Measurements from ENCODE around the gene ZNF827.

Gene ZNF827

DNA sequence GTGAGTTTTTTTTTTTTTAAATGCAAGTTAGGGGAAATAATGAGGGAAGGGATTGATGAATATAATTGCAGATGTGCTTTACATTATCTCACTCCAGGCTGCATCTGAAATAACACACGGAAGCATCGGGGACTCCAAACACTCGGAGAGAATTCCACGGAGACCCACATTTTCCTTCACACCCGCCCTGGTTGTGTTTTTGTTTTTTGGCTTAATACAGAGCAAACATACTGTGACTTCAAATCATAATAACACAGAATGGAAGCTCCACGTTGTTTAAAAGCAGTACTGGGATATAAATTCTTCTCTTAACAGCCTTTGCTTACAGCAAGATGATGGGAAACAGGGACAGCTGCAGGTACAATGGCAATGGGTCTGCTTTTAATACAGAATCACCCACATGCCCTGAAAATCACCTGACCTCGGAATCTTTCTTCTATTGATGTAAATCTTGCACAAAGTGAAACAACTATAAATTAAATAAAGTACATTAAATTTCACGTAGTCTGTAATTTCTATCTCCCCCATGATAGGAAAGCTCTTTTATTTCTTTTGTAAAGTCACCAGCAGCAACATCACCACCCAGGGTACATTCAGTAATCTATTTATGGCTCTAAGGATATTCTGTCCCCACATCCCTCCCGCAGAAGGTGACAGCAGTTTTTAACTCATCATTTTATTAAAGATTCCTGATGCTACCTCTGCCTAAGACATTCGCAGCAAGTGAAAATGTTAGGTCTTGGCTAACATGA is 119.3 kb downstream of the ZNF827 start:
- DNase-seq (ENCODE audit: low spot score) = no peak
- TF ChIP-seq CTCF (IDR thresholded peaks at IDR 0.05; ENCODE audit: extremely low read depth, missing control alignments) = no peak

DNA sequence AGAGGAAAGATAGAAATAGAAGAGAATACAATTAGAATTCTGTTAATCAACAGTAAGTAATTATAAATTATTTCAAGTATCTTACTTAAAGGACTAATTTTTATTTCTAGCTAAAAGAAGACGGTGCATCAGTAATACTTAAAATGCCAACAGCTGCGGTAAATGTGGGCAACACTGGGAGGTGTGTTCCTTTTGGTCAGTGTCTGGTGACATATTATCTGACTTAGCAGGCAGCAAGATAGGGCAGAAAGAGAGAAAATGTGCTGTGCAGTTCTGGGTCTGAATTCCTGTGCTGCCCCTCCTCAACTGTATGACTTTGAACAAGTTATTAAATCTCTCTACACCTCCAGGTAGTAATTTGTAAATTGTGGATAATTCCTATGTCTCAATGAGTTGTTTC is 120.6 kb downstream of the ZNF827 start:
- TF ChIP-seq CTCF (IDR thresholded peaks at IDR 0.05; ENCODE audit: extremely low read depth, missing control alignments) = no peak
- no peak for DNase-seq (ENCODE audit: low spot score)

- no peak for DNase-seq (ENCODE audit: low spot score)
- TF ChIP-seq CTCF (IDR thresholded peaks at IDR 0.05; ENCODE audit: extremely low read depth, missing control alignments) = no peak
Measured at GRCh38 chr4:145816091-145816490, 122.5 kb downstream of the ZNF827 start.

DNA sequence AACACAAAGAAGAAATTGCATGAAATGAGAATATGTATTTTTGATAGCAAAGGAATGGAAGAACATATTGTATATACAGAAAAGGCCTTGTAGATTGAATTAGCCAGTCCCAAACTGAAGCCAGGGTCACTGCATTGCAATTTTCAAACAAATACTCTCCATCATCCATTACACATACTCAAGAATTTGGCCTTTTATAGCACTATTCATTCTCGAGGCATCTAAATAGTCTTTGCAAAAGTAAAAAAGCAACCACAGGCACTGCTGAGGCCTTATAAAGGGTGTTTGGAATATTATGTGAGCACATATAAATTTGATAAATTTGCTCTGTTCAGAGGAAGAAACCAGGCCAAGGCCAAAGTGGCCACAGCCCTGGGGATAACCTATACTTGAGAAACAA is 123.0 kb downstream of the ZNF827 start:
- no peak for TF ChIP-seq CTCF (IDR thresholded peaks at IDR 0.05; ENCODE audit: extremely low read depth, missing control alignments)
- DNase-seq (ENCODE audit: low spot score) = no peak

- no peak for DNase-seq (ENCODE audit: low spot score)
- TF ChIP-seq CTCF (IDR thresholded peaks at IDR 0.05; ENCODE audit: extremely low read depth, missing control alignments) = no peak
Measured at GRCh38 chr4:145815027-145815612, 123.5 kb downstream of the ZNF827 start.

DNA sequence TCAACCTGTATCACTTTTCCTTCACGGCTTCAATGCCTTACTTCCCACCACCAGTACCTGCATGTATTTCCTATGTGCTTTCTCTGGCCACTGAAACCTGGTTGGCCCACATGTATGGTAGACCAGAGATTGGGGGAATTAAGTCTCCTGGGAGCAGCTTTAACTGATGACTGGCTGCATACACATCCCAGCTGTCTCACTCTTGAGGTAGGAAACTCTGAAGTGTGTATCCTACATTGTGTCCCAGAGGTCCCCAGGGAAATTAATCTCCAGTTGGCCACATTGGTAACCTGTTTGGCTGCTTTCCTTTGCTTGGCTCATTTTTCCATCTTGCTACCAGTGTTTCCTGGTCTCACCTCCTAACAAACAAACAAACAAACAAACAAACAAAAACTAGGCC is 124.4 kb downstream of the ZNF827 start:
- TF ChIP-seq CTCF (IDR thresholded peaks at IDR 0.05; ENCODE audit: extremely low read depth, missing control alignments) = no peak
- DNase-seq (ENCODE audit: low spot score) = no peak

DNA sequence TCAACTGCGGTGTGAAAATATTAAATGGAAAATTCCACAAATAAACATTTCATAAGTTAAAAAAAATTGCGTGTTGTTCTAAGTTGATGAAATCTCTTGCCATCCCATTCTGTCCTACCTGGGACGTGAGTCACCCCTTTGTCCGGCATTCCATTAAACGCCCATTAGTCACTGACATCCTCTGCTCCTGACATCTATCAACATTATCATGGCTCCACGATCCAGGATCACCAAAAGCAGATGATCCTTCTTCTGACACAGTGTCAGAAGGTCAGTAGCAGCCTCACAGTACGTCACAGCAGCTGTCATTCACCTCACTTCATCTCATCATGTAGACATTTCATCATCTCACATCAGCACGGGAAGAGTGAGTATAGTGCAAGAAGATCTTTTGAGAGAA is 125.7 kb downstream of the ZNF827 start:
- TF ChIP-seq CTCF (IDR thresholded peaks at IDR 0.05; ENCODE audit: extremely low read depth, missing control alignments) = no peak
- DNase-seq (ENCODE audit: low spot score) = no peak
